NCI-H1694 (cell line): ENCODE results near the gene ZNF335.
"Not testable (repeated sequence)": the region's sequence is repeated elsewhere in the genome, so short reads cannot be mapped to it uniquely, and the experiment has no call there.

Experiments
- DNase-seq: peaks from one replicate; lab custom pipeline; 2025; lab: John Stamatoyannopoulos, UW

ZNF335 gene

GRCh38 chr20:46002008-46002407, 30.0 kb upstream of the ZNF335 start:
- no peak for DNase-seq

DNA sequence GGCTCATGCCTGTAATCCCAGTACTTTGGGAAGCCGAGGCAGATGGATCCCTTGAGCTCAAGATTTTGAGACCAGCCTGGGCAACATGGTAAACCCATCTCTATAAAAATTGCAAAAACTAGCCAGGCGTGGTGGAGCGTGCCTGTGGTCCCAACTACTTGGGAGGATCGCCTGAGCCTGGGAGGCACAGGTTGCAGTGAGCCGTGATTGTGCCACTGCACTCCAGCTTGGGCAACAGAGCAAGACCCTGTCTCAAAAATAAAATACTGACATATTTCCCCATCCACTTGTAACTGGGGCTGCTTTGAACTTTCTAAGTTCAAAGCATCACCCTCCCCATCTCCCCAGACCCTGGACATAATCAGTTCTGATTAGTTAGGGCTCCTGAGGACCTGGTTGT, 29.5 kb upstream of the ZNF335 start:
- DNase-seq: no peak

DNA sequence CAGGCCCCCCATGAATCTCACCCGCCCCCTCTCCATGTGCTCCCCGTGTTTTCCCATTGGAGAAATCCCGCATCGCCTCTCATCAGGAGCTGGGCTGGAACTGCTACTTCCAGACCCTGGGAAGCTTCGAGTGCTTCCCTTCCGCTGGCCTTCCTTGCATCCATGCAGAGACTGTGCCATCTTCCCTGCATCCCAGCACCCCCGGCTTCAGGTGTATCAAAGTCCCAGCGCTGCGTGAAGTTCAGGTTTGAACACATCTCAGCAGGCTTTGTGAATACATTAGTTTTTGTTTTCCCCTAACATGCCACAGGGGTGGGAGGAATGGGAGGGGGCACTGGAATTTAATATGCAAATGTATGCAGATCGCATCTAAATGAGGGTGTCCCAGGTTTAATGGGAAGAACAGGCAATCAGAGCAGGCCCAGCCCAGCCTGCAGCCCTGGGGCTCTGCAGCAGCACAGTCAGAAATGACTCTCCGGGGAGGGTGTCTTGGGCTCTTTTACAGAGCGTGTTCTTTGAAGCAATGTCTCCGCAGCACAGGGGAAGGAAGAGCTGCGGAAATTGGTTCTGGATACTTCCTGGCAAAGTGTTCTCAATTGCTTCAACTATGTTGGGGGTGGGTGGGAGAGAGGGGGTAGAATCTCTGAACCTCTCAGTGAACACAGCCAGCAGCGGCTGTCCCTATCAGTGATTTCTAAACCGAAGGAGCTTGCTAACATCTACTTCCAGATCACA, 28.4 kb upstream of the ZNF335 start:
- DNase-seq: no peak

GRCh38 chr20:45999557-46000261, 27.7 kb upstream of the ZNF335 start:
- DNase-seq: no peak

- DNase-seq: no peak
Measured at GRCh38 chr20:45998761-45999160, 26.8 kb upstream of the ZNF335 start.

DNA sequence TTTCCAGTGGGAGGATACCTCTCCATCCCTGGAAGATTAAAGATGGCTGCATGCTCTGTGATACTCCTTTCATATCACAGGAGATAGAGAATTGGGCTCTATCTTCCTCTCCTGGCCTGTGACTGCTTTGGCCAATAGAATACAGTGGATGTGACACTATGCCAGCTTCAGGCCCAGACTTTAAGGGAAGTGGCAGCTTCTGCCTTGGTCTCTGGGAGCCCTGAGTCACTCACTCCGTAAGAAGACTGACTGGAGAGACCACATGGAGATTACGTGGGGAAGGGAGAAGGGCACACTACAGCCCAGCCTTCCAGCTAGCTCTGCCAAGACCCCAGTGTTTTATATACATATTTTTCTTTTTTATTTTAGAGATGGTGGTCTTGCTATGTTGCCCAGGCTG, 26.3 kb upstream of the ZNF335 start:
- DNase-seq: no peak

GRCh38 chr20:45997187-45997586, 25.2 kb upstream of the ZNF335 start:
- no peak for DNase-seq

GRCh38 chr20:45995495-45996097, 23.6 kb upstream of the ZNF335 start:
- DNase-seq: not testable (repeated sequence)

DNA sequence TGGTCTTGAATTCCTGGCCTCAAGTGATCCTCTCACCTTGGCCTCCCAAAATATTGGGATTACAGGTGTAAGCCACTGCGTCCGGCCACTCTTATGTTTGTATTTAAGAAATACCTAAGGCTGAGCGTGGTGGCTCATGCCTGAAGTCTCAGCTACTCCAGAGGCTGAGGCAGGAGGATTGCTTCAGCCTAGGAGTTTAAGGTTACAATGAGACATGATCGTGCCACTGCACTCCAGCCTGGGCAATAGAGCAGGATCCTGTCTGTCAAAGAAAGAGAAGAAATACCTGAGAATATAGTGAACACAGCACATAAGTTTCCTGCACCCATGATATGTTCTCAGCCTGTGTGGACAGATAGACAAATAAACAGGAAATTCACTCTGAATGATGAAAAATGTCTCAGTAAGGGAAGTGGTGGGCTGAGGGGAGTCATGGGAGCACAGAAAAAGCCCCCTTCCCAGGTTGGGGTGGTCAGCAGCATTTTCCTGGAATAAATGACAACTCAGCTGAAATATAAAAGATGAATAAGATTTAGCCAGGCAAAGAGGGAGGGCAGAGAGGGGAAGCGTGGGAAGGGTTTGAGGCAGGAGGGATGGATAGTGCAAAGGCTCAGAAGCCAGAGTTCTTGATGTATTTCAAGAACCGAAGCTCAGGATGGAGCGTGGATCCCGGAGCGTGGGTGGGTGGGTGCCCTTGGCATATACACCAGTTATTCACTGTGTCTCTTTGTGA, 22.9 kb upstream of the ZNF335 start:
- DNase-seq: no peak

- DNase-seq: no peak
Measured at GRCh38 chr20:45993197-45993951, 21.4 kb upstream of the ZNF335 start.

DNA sequence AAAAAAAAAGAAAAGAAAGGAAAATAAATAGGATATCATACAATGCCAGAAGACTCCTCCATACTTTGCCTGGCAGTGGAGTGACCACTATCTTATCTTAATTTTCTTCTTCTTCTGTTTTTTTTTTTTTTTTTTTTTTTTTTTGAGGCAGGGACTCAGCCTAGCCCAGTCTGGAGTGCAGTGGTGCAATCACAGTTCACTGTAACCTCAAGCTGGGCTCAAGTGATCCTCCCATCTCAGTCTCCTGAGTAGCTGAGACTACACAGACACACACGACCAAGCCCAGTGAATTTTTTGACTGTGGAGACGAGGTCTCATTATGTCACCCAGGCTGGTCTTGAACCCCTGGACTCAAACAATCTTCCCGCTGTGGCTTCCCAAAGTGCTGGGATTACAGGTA, 19.6 kb upstream of the ZNF335 start:
- DNase-seq: no peak

DNA sequence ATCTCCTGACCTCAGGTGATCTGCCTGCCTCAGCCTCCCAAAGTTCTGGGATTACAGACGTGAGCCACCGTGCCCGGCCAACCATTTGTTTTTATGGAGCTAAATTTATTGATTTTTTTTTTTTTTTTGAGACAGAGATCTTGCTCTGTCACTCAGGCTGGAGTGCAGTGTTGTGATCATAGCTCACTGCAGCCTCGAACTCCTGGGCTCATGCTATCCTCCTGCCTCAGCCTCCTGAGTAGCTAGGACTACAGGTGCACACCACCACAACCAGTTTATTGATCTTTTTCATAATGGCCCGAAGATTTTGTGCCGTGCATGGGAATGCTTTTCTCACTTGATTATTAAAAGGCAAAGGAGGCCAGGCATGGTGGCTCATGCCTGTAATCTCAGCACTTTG, 16.8 kb upstream of the ZNF335 start:
- DNase-seq: not testable (repeated sequence)

DNA sequence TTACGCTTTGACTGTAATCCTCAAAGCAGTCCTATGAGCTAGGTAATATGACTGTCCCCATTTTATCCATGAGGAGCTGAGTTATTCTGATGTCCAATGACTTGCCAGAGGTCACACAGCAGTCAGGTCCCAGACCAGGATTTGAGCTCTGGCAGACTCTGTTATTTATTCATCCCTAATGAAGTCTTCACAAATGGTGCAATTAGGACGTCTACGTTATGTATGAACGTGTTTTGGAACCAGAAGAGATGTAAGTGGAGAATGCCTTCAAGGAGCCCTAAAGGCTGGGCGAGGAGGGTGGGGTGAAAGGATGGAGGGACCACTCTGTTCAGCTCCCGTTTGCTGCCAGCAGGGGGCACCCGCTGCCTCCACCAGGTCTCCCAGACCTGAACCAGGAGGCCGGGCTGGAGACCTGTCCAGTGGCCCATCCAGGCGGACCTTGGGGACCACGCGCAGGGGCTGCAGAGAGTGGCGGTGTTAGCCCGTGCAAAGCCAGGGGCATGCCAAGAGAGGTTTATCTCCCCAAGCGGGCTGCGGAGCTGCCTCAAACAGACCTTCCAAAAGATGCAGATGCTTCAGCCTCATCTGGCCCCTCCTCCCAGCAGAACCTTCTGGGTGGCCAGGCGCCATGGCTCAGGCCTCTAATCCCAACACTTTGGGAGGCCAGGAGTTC, 15.2 kb upstream of the ZNF335 start:
- DNase-seq: peak; percentile 50

DNA sequence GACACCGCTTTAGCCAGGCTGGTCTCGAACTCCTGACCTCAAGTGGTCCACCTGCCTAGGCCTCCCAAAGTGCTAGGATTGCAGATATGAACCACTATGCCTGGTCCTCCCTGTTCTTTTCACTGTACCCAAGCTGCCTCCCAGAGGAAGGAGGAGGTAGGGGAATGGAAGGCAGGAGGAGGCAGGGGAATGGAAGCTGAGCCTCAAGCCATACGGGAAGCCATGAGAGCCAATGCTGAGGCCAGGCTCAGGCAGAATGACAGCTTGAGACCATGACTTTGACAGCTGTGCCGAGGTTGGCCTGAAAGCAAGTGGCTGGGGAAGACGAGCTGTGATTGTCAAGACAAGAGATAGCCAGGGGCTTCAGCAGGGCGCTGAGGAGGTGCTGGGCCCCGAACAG, 13.6 kb upstream of the ZNF335 start:
- DNase-seq: no peak

GRCh38 chr20:45983279-45983743, 11.3 kb upstream of the ZNF335 start:
- DNase-seq: no peak

DNA sequence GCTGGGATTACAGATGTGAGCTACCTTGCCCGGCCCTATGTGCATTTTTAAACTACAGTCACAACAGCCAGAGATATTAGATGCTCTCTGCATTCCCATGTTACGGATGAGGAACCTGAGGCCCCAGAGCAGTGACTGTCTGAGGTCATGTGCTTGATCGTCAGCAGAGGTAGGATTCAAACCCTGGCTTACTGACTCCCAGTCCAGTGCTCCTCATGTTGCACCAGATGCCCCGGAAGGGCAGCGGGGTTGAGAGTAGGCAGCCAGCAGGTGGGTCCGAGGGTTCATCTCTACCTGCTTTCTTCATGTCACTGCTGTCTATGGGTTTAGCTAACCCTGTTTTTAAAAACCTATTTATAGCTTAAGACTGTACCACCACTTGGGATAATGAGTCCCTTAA, 9.3 kb upstream of the ZNF335 start:
- no peak for DNase-seq

GRCh38 chr20:45976086-45976485, 4.1 kb upstream of the ZNF335 start:
- DNase-seq: no peak

DNA sequence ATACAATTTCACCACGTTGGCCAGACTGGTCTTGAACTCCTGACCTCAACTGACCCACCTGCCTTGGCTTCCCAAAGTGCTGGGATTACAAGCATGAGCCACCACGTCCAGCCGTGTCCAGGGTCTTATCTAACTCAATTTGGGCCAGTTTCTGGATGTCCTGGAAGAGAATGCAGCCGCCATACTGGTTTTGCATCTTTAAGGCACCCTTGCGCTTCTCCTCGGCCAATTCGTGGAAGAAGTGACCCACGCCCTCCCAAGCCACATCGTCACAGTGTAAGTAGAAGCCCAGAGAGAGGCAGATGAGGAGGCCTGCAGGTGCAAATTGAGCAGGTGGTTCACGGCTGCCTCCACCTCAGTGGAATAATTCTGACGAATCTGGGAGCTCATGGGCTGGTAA, 3.7 kb upstream of the ZNF335 start:
- DNase-seq: no peak

DNA sequence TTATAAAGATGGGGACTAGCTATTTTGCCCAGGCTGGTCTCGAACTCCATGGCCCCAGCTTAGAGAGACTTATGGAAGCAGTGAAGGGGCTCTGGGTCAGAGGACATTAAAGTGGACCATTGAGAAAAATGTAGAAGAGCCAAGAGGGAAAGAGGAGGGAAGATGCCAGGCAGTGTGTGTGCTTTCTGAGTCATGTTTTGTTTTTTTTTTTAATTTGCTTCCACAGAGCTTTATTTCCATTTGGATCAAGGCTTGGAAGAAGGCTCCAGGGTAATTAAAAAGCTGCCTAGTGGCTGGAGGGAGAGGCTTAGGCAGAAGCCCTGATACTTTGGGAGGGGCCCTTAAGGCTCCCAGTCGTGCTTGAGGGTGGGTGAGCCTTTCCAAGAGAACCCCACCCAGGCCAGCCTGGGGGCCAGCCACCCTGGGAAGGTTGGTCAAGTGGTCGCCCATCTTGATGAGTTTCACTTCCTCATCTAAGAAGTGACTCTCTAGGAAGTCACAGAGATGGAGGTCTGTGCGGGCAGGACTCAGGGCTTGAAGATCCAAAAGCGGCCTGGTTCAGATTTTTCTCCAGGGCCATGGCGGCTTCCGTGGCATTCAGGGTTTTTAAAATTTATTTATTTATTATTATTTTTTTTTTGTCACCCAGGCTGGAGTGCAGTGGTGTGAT, 3.0 kb upstream of the ZNF335 start:
- DNase-seq: no peak

GRCh38 chr20:45972500-45973183, 639 bp upstream of the ZNF335 start:
- DNase-seq: no peak
